Kidney (tissue), 14 donors: ENCODE measurements around the gene PRKAR2B. TPM values are rescaled to one million over a fixed set of nuclear protein-coding genes. Genes with fewer than 3 reads are reported as not detected.
A peak's percentile ranks its signal among the peaks of the same experiment; 100 is the strongest.

Experiments
- DNase-seq, 5 donors: peaks; one replicate each; pipeline ENCODE4 v3.0.0-alpha.2; 2013 to 2020
- FAIRE-seq: peaks from 2 replicates; lab custom pipeline; 2012; peaks lifted over from hg19 to GRCh38; lab: Jason Lieb, UNC
- H3K27ac ChIP-seq, 2 donors: one replicate each; pipeline ENCODE4 v1.7.0; 2013; ENCODE audit warnings: low read depth in 2 of 2, low read length in 2 of 2, inconsistent platforms in 1 of 2
- H3K27me3 ChIP-seq: one replicate; pipeline ENCODE4 v1.7.1; 2013; ENCODE audit warnings: low read length, inconsistent platforms; ENCODE audit not compliant: control insufficient read depth, insufficient read depth
- H3K36me3 ChIP-seq, 3 donors: one replicate each; pipeline versions ENCODE4 v1.7.0 to v1.7.1; 2013; ENCODE audit warnings: low read length in 3 of 3, control low read depth in 1 of 3, inconsistent platforms in 1 of 3; ENCODE audit not compliant: insufficient read depth in 3 of 3, control insufficient read depth in 2 of 3
- H3K4me1 ChIP-seq, 3 donors: one replicate each; pipeline versions ENCODE4 v1.7.0 to v1.7.1; 2013; ENCODE audit warnings: low read length in 3 of 3, inconsistent platforms in 1 of 3, low read depth in 1 of 3; ENCODE audit not compliant: control insufficient read depth in 2 of 3, insufficient read depth in 2 of 3
- H3K4me3 ChIP-seq, 3 donors: one replicate each; pipeline versions ENCODE4 v1.7.0 to v1.8.1; 2013; ENCODE audit warnings: low read length in 3 of 3, control low read depth in 1 of 3, inconsistent platforms in 1 of 3
- H3K9ac ChIP-seq, 3 donors: one replicate each; pipeline versions ENCODE4 v1.7.0 to v1.7.1; 2013; ENCODE audit warnings: low read length in 3 of 3, control low read depth in 1 of 3, inconsistent platforms in 1 of 3
- H3K9me3 ChIP-seq, 3 donors: one replicate each; pipeline versions ENCODE4 v1.7.0 to v1.7.1; 2013; ENCODE audit warnings: low read length in 3 of 3, control low read depth in 1 of 3, inconsistent platforms in 1 of 3; ENCODE audit not compliant: control insufficient read depth in 2 of 3, insufficient read depth in 1 of 3
- intact Hi-C: fragments of 100-400 bp; cut with DNase I; formaldehyde crosslinking; loops from one replicate; pipeline ENCODE4 v1.11.1; 2022
- polyA plus RNA-seq: library from polyadenylated mRNA; stranded (reverse); fragments of 350-450 nt; fragmentation: Illumina TruSeq; extraction: RNeasy Lipid Tissue Mini Kit (QIAGEN cat#74804); gene quantifications from one replicate; pipeline ENCODE4 v1.2.3, GENCODE V29; 2014; ENCODE audit warnings: low read depth, low replicate concordance; ENCODE audit not compliant: insufficient read depth
- total RNA-seq: library from RNA; stranded (reverse); fragmentation: NEBNext Ultra II Directional; extraction: Animal tissue kit (Norgen Biotek cat#: 25700); gene quantifications from one replicate; pipeline ENCODE4 v1.2.1, GENCODE V29; 2021
- TF ChIP-seq, protein P1 (sequence below): IDR thresholded peaks from 3 replicates; pipeline ENCODE4 v1.5.1; 2012; ENCODE audit warnings: mild to moderate bottlenecking, moderate library complexity, borderline replicate concordance; ENCODE audit not compliant: insufficient read depth; ENCODE audit errors: extremely low read depth
- donor health status: control.
- donor health status: control.
- donor health status: control.
- donor health status: control.
- donor health status: control.
- donor health status: DM: yes; HTN: yes; CAD: no.
- donor health status: Normal renal cell carcinoma (clear cell type).

The PRKAR2B gene
- total and polyA plus RNA-seq, 2 donors from 2014 or later: 6.9 to 7.3 TPM

DNA sequence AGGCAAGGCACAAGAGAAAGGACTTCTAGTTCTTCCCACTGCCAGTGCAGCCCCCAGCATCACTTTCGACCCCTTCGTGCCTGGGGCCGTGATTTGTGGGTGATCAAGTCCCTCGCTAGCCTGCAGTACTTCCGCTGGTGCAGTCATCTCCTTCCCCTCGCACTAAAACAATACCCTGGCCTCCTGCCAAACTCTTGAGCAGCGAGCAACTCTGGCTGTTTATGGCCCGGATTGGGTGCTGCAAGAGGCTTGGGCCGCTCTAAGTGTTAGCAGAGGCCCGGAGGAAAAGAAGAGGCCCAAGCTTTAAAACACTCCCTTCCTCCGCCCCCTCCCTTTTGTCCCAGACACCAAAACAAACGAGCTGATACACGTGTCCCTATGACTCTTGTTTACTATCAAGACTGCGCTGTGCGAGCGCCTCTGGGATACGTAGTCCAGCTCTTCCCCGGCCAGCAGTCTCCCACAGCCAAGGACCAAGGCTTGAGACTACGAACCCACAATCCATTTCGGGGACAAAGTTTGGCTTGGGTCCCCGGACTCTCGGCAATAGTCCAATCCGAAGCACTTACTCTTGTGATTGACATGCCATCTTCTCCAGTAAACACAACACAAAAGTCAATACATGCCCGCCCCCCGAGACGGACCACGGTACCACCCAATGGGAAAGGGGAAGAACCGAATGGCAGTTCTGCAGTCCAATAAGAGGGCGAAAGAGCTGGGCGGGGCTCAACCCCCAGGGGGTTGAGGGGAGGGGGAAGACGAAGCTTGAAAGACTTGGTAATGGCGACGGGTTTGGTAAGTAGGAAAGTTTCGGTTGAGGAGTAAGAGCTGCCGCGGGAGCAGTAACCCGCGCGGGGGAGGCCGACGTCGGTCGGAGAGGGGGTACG is 124.0 kb downstream of the PRKAR2B start, which contains the start of gene HBP1:
Gene HBP1 (plus strand): TSS at position 771 of the 887 bp plus-strand sequence. CDS start 10,891 bp downstream, outside the sequence.
- FAIRE-seq (peak; percentile 99), DNase-seq (peak; percentile 100)
- intact Hi-C loops: no loop called here
- H3K9ac ChIP-seq: peak within 1 kb of the TSS; percentile 67 to 87 (median 83)
- no peaks in the 10 kb centered on the region for H3K27me3 ChIP-seq
- no peaks in the 10 kb centered on the region for H3K9me3 ChIP-seq
- H3K36me3 ChIP-seq: no peaks in the 10 kb centered on the region
- H3K27ac ChIP-seq: peak within 1 kb of the TSS; percentile 96 to 99
- peak within 1 kb of the TSS; percentile 83 to 91 (median 86) for H3K4me3 ChIP-seq
- TF ChIP-seq, protein P1, sequence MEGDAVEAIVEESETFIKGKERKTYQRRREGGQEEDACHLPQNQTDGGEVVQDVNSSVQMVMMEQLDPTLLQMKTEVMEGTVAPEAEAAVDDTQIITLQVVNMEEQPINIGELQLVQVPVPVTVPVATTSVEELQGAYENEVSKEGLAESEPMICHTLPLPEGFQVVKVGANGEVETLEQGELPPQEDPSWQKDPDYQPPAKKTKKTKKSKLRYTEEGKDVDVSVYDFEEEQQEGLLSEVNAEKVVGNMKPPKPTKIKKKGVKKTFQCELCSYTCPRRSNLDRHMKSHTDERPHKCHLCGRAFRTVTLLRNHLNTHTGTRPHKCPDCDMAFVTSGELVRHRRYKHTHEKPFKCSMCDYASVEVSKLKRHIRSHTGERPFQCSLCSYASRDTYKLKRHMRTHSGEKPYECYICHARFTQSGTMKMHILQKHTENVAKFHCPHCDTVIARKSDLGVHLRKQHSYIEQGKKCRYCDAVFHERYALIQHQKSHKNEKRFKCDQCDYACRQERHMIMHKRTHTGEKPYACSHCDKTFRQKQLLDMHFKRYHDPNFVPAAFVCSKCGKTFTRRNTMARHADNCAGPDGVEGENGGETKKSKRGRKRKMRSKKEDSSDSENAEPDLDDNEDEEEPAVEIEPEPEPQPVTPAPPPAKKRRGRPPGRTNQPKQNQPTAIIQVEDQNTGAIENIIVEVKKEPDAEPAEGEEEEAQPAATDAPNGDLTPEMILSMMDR: no peak
- H3K4me1 ChIP-seq: peaks cover 0 to 3% (median 0%) of the 10 kb centered on the region in 3 donors

DNA sequence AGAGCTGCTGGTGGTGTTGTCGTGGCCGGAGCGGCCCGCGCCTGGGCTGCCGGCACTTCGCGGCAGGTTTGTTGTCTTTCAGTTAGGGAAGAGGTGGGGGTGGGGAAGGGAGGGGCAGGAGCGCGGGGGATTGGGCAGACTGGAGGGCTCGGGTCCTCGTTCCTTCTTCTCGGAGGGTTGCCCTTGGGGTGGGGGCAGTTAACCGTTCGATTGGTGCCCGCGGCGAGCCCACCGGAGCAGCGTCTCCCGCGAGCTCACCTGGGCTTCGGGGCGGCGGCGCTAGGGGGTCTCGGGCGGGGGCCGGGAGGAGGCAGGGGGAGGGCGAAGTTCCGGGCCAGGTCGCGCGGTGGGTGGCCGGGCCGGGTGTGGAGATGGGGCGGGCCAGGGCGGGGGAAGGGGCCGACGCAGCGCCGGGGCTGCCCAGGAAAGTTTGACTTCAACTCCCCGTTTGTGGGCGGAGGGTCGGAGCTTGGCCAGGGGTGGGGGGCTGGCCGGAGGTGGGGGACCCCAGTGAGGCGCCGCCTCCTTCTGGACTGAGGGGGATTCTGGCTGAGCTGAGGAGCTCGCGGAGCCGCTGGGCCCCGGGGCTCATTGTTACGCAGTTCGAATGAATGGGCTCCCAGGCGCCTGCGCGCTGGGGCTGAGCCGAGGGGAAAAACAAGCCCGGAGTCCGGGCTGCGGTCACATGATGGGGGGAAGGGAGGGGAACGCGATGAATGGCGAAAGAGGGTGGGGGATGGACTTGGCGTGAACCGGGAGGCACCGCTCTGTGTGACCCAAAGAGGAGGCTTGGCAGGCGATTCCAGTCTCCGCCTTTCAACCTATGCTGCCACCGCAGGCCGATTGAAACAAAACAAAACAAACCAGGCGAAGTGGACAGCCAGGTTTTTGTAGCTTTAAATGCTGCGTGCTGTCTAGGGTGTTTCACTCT is 124.9 kb downstream of the PRKAR2B start:
- no peaks in the 10 kb centered on the region for H3K27me3 ChIP-seq
- intact Hi-C loops: no loop called here

DNA sequence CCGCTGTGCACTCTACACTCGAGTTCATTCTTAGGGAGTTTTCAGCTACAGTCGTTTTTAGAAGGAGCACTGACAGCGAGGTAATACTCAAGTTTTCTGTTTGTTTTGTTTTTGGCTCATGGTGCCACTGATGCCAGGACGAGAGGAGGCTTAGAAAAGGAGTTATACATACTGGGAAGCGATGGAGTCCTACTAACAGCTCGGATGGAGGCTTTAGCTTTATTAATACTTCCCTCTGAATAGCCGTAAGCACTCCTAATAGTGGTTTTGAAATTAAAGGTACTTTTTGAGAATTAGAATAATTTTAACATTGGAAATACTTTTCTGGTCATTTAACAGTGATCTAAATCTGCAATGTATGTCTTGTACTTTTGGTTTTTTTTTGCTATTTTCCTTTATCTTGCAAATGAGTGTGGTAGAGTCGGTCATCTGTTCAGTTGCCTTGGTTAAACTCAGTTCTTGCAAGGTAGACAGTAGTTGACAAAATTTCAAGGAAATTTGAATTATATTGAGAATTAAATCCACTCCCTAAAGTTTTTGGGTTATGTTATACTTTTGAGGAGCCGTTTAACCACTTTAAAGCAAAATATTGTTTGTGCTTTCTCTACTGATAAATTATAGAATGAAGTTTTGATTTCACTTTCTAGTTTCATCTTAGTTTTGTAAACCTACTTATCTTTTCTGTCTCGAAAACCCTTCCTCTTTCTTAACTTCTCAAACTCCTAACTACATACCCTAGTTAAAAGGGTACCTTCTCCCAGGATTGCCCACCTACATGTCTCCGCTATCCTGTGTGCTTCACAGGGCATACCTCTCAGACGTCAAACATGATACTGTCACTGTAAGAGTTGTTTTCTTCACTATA is 125.8 kb downstream of the PRKAR2B start:
- FAIRE-seq: no peak
- peaks cover 0 to 15% (median 0%) of the 10 kb centered on the region in 3 donors for H3K4me1 ChIP-seq
- H3K4me3 ChIP-seq: peak overlapping the region; percentile 53 to 90 (median 83)
- TF ChIP-seq, protein P1: no peak
- H3K27me3 ChIP-seq: no peaks in the 10 kb centered on the region
- intact Hi-C loops: no loop called here
- H3K9ac ChIP-seq: peak overlapping the region; percentile 20 to 82 (median 53)
- H3K27ac ChIP-seq: peak overlapping the region; percentile 96 to 99
- no peaks in the 10 kb centered on the region for H3K36me3 ChIP-seq
- H3K9me3 ChIP-seq: no peaks in the 10 kb centered on the region
- DNase-seq: no peak

More for the DNA sequence above, 124.9 kb downstream of the PRKAR2B start:
- DNase-seq: peak; percentile 97 to 99 (median 98)
- peak overlapping the region; percentile 96 to 99 for H3K27ac ChIP-seq
- peak overlapping the region; percentile 34 to 82 (median 66) for H3K9ac ChIP-seq
- no peak for FAIRE-seq
- TF ChIP-seq, protein P1: peak; percentile 10
- peaks cover 0 to 11% (median 0%) of the 10 kb centered on the region in 3 donors for H3K4me1 ChIP-seq
- peak overlapping the region; percentile 53 to 90 (median 83) for H3K4me3 ChIP-seq
- H3K9me3 ChIP-seq: no peaks in the 10 kb centered on the region
- no peaks in the 10 kb centered on the region for H3K36me3 ChIP-seq
